EL (cell line): ENCODE data around the gene FTH1.
"Not testable (repeated sequence)": the region's sequence is repeated elsewhere in the genome, so short reads cannot be mapped to it uniquely, and the experiment has no call there.

Source experiments
- DNase-seq: peaks from one replicate; pipeline ENCODE4 v3.0.0-alpha.2; 2016

Gene FTH1

GRCh38 chr11:61978703-61979661 lies 11.5 kb upstream of the FTH1 start:
- DNase-seq: no peak

GRCh38 chr11:61976813-61977475 lies 9.5 kb upstream of the FTH1 start:
- no peak for DNase-seq

GRCh38 chr11:61976420-61976800 lies 9.0 kb upstream of the FTH1 start:
- DNase-seq: no peak

- no peak for DNase-seq
These were observed 8.4 kb upstream of the FTH1 start for GRCh38 chr11:61975638-61976419.

GRCh38 chr11:61974766-61975631 lies 7.6 kb upstream of the FTH1 start:
- no peak for DNase-seq

GRCh38 chr11:61973476-61974162 lies 6.2 kb upstream of the FTH1 start:
- DNase-seq: no peak

- DNase-seq: peak; percentile 86
These were observed 5.4 kb upstream of the FTH1 start for GRCh38 chr11:61972672-61973475.

GRCh38 chr11:61972112-61972671 lies 4.8 kb upstream of the FTH1 start:
- DNase-seq: no peak

GRCh38 chr11:61971248-61972111 lies 4.0 kb upstream of the FTH1 start:
- DNase-seq: peak; percentile 99

GRCh38 chr11:61969838-61970662 lies 2.6 kb upstream of the FTH1 start:
- peak; percentile 83 for DNase-seq

- no peak for DNase-seq
These were observed 1.9 kb upstream of the FTH1 start for GRCh38 chr11:61969391-61969758.

- no peak for DNase-seq
These were observed 1.4 kb upstream of the FTH1 start for GRCh38 chr11:61968758-61969390.

- DNase-seq: no peak
These were observed 707 bp upstream of the FTH1 start for GRCh38 chr11:61967924-61968757.

- DNase-seq: peak; percentile 45
These were observed 709 bp downstream of the FTH1 start for GRCh38 chr11:61966734-61967115.

- DNase-seq: not testable (repeated sequence)
These were observed 2.7 kb downstream of the FTH1 start for GRCh38 chr11:61964666-61965271.

- DNase-seq: no peak
These were observed 3.3 kb downstream of the FTH1 start for GRCh38 chr11:61964058-61964665.
